ENCODE measurements around the gene TOMM7.
A peak's percentile ranks its signal among the peaks of the same experiment; 100 is the strongest.
"Not testable (repeated sequence)": the region's sequence is repeated elsewhere in the genome, so short reads cannot be mapped to it uniquely, and the experiment has no call there.

The TOMM7 gene

GRCh38 chr7:22793593-22794462, 28.8 kb downstream of the TOMM7 start:
- TF ChIP-seq POLR2A (IDR thresholded peaks at IDR 0.05; ENCODE audit: low read depth, low read length) (no peak), POU2F2 (IDR thresholded peaks at IDR 0.05; ENCODE audit: low read depth, low read length) (no peak), SPI1 (IDR thresholded peaks at IDR 0.05; ENCODE audit: low read depth, low read length) (no peak), PAX5 (IDR thresholded peaks at IDR 0.05; ENCODE audit: insufficient read depth, low read length, severe bottlenecking) (no peak), POLR2AphosphoS5 (IDR thresholded peaks at IDR 0.05; ENCODE audit: low read depth, low read length) (no peak), TAF1 (IDR thresholded peaks at IDR 0.05; ENCODE audit: low read depth, low read length) (no peak)
- no peak for FAIRE-seq
- DNase-seq (ENCODE audit: insufficient read length, low spot score) = no peak

GRCh38 chr7:22791204-22792158, 31.2 kb downstream of the TOMM7 start:
- FAIRE-seq (no peak), DNase-seq (ENCODE audit: insufficient read length, low spot score) (no peak)
- TF ChIP-seq POLR2AphosphoS5 (IDR thresholded peaks at IDR 0.05; ENCODE audit: low read depth, low read length) (no peak), SPI1 (IDR thresholded peaks at IDR 0.05; ENCODE audit: low read depth, low read length) (no peak), PAX5 (IDR thresholded peaks at IDR 0.05; ENCODE audit: insufficient read depth, low read length, severe bottlenecking) (no peak), POLR2A (IDR thresholded peaks at IDR 0.05; ENCODE audit: low read depth, low read length) (no peak), TAF1 (IDR thresholded peaks at IDR 0.05; ENCODE audit: low read depth, low read length) (no peak), POU2F2 (IDR thresholded peaks at IDR 0.05; ENCODE audit: low read depth, low read length) (no peak)

GRCh38 chr7:22790640-22791039, 32.0 kb downstream of the TOMM7 start:
- not testable (repeated sequence) for FAIRE-seq; DNase-seq (ENCODE audit: insufficient read length, low spot score)

- TF ChIP-seq POU2F2 (IDR thresholded peaks at IDR 0.05; ENCODE audit: low read depth, low read length) = no peak
- no peak for TF ChIP-seq PAX5 (IDR thresholded peaks at IDR 0.05; ENCODE audit: insufficient read depth, low read length, severe bottlenecking)
- TF ChIP-seq SPI1 (IDR thresholded peaks at IDR 0.05; ENCODE audit: low read depth, low read length) = no peak
- no peak for TF ChIP-seq POLR2AphosphoS5 (IDR thresholded peaks at IDR 0.05; ENCODE audit: low read depth, low read length)
- no peak for TF ChIP-seq POLR2A (IDR thresholded peaks at IDR 0.05; ENCODE audit: low read depth, low read length)
- no peak for TF ChIP-seq TAF1 (IDR thresholded peaks at IDR 0.05; ENCODE audit: low read depth, low read length)
- DNase-seq (ENCODE audit: insufficient read length, low spot score) (no peak), FAIRE-seq (no peak)
Observed at GRCh38 chr7:22787951-22788350, 34.7 kb downstream of the TOMM7 start.

GRCh38 chr7:22786290-22786932, 36.2 kb downstream of the TOMM7 start:
- no peak for TF ChIP-seq TAF1 (IDR thresholded peaks at IDR 0.05; ENCODE audit: low read depth, low read length)
- TF ChIP-seq POLR2AphosphoS5 (IDR thresholded peaks at IDR 0.05; ENCODE audit: low read depth, low read length) = no peak
- no peak for TF ChIP-seq POU2F2 (IDR thresholded peaks at IDR 0.05; ENCODE audit: low read depth, low read length)
- TF ChIP-seq PAX5 (IDR thresholded peaks at IDR 0.05; ENCODE audit: insufficient read depth, low read length, severe bottlenecking) = no peak
- no peak for TF ChIP-seq SPI1 (IDR thresholded peaks at IDR 0.05; ENCODE audit: low read depth, low read length)
- no peak for TF ChIP-seq POLR2A (IDR thresholded peaks at IDR 0.05; ENCODE audit: low read depth, low read length)
- DNase-seq (ENCODE audit: insufficient read length, low spot score) (no peak), FAIRE-seq (no peak)

GRCh38 chr7:22784346-22784745, 38.3 kb downstream of the TOMM7 start:
- no peak for TF ChIP-seq POLR2A (IDR thresholded peaks at IDR 0.05; ENCODE audit: low read depth, low read length)
- no peak for TF ChIP-seq TAF1 (IDR thresholded peaks at IDR 0.05; ENCODE audit: low read depth, low read length)
- no peak for TF ChIP-seq POU2F2 (IDR thresholded peaks at IDR 0.05; ENCODE audit: low read depth, low read length)
- no peak for TF ChIP-seq SPI1 (IDR thresholded peaks at IDR 0.05; ENCODE audit: low read depth, low read length)
- no peak for TF ChIP-seq POLR2AphosphoS5 (IDR thresholded peaks at IDR 0.05; ENCODE audit: low read depth, low read length)
- no peak for TF ChIP-seq PAX5 (IDR thresholded peaks at IDR 0.05; ENCODE audit: insufficient read depth, low read length, severe bottlenecking)
- FAIRE-seq (no peak), DNase-seq (ENCODE audit: insufficient read length, low spot score) (no peak)

GRCh38 chr7:22783421-22783820, 39.2 kb downstream of the TOMM7 start:
- DNase-seq (ENCODE audit: insufficient read length, low spot score) (no peak), FAIRE-seq (no peak)
- TF ChIP-seq SPI1 (IDR thresholded peaks at IDR 0.05; ENCODE audit: low read depth, low read length) (no peak), POLR2AphosphoS5 (IDR thresholded peaks at IDR 0.05; ENCODE audit: low read depth, low read length) (no peak), TAF1 (IDR thresholded peaks at IDR 0.05; ENCODE audit: low read depth, low read length) (no peak), POU2F2 (IDR thresholded peaks at IDR 0.05; ENCODE audit: low read depth, low read length) (no peak), PAX5 (IDR thresholded peaks at IDR 0.05; ENCODE audit: insufficient read depth, low read length, severe bottlenecking) (no peak), POLR2A (IDR thresholded peaks at IDR 0.05; ENCODE audit: low read depth, low read length) (no peak)

GRCh38 chr7:22782616-22783232, 39.9 kb downstream of the TOMM7 start:
- FAIRE-seq (peak; percentile 48), DNase-seq (ENCODE audit: insufficient read length, low spot score) (peak; percentile 69)
- no peak for TF ChIP-seq TAF1 (IDR thresholded peaks at IDR 0.05; ENCODE audit: low read depth, low read length)
- TF ChIP-seq SPI1 (IDR thresholded peaks at IDR 0.05; ENCODE audit: low read depth, low read length) = no peak
- no peak for TF ChIP-seq POU2F2 (IDR thresholded peaks at IDR 0.05; ENCODE audit: low read depth, low read length)
- no peak for TF ChIP-seq PAX5 (IDR thresholded peaks at IDR 0.05; ENCODE audit: insufficient read depth, low read length, severe bottlenecking)
- TF ChIP-seq POLR2A (IDR thresholded peaks at IDR 0.05; ENCODE audit: low read depth, low read length) = no peak
- TF ChIP-seq POLR2AphosphoS5 (IDR thresholded peaks at IDR 0.05; ENCODE audit: low read depth, low read length) = no peak
